C1 segment of cervical spinal cord (tissue), 14 donors: ENCODE measurements around the gene PRKAG1.
A peak's percentile ranks its signal among the peaks of the same experiment; 100 is the strongest.

Experiments used
- DNase-seq, 14 donors: peaks; one replicate each; lab custom pipeline; 2025; lab: John Stamatoyannopoulos, UW

Gene PRKAG1

GRCh38 chr12:49010092-49010668, 8.4 kb downstream of the PRKAG1 start:
- no peak for DNase-seq

GRCh38 chr12:49008943-49009342, 9.6 kb downstream of the PRKAG1 start:
- no peak for DNase-seq

GRCh38 chr12:49000346-49000745, 18.2 kb downstream of the PRKAG1 start:
- no peak for DNase-seq

- no peak for DNase-seq
Measured at GRCh38 chr12:48999371-49000131, 19.0 kb downstream of the PRKAG1 start, which contains the start of gene DDN. DDN (minus strand) TSS chr12:48999375; CDS start chr12:48999287, 88 bp downstream.

- DNase-seq: no peak
Measured at GRCh38 chr12:48998497-48999353, 19.9 kb downstream of the PRKAG1 start.

GRCh38 chr12:48997719-48998496, 20.7 kb downstream of the PRKAG1 start:
- no peak for DNase-seq

- DNase-seq: peak in 9 of 14 donors; percentile 20 to 44 (median 38)
Measured at GRCh38 chr12:48996794-48997718, 21.5 kb downstream of the PRKAG1 start.

GRCh38 chr12:48995086-48995879, 23.3 kb downstream of the PRKAG1 start:
- DNase-seq: peak in 11 of 14 donors; percentile 26 to 70 (median 45)

GRCh38 chr12:48994224-48995085, 24.1 kb downstream of the PRKAG1 start:
- no peak for DNase-seq

- no peak for DNase-seq
Measured at GRCh38 chr12:48993787-48994186, 24.8 kb downstream of the PRKAG1 start.

- no peak for DNase-seq
Measured at GRCh38 chr12:48991247-48992050, 27.1 kb downstream of the PRKAG1 start.

- DNase-seq: no peak
Measured at GRCh38 chr12:48990552-48990951, 28.0 kb downstream of the PRKAG1 start.

- DNase-seq: peak in 6 of 14 donors; percentile 10 to 48 (median 26)
Measured at GRCh38 chr12:48988030-48988649, 30.4 kb downstream of the PRKAG1 start.

GRCh38 chr12:48986720-48987291, 31.8 kb downstream of the PRKAG1 start:
- DNase-seq: no peak

GRCh38 chr12:48985901-48986300, 32.7 kb downstream of the PRKAG1 start:
- DNase-seq: no peak

- DNase-seq: no peak
Measured at GRCh38 chr12:48985475-48985897, 33.1 kb downstream of the PRKAG1 start.
